Prostate gland (tissue), 2 donors: ENCODE measurements around the gene CEBPZ. TPM values are rescaled to one million over a fixed set of nuclear protein-coding genes. Genes with fewer than 3 reads are reported as not detected.

Experiments used
- DNase-seq: peaks from one replicate; pipeline ENCODE4 v3.0.0-alpha.2; 2019; ENCODE audit warnings: low spot score
- H3K27ac ChIP-seq, 2 donors: fragments of 200-600 bp; sonication (generic); 2 replicates each; pipeline ENCODE4 v1.5.1; 2017 to 2019
- H3K27me3 ChIP-seq: fragments of 200-600 bp; sonication (generic); replicated peaks from 2 replicates; pipeline ENCODE4 v1.5.1; 2019; ENCODE audit not compliant: insufficient read depth
- H3K36me3 ChIP-seq, 2 donors: fragments of 200-600 bp; sonication (generic); 1 replicate in 1 of 2; 2 replicates in 1 of 2; pipeline versions ENCODE4 v1.5.1 to v1.8.1; 2017 to 2019
- H3K4me1 ChIP-seq: fragments of 200-600 bp; sonication (generic); replicated peaks from 2 replicates; pipeline ENCODE4 v1.5.1; 2019
- H3K4me3 ChIP-seq, 2 donors: fragments of 200-600 bp; sonication (generic); 2 replicates each; pipeline ENCODE4 v1.5.1; 2017 to 2019
- H3K9me3 ChIP-seq: fragments of 200-600 bp; sonication (generic); 2 replicates; pipeline ENCODE4 v1.5.1; 2017
- POLR2A ChIP-seq: fragments of 450-650 bp; IDR thresholded peaks from one replicate; pipeline ENCODE4 v1.6.1; 2016; ENCODE audit warnings: antibody characterized with exemption, mild to moderate bottlenecking
- POLR2AphosphoS5 ChIP-seq: sonication (generic); formaldehyde crosslinking; IDR thresholded peaks from one replicate; pipeline ENCODE4 v1.6.1; 2017; ENCODE audit warnings: antibody characterized with exemption
- WGBS: methylation state at CpG from one replicate; pipeline ENCODE4 v1.1.5; 2018; 5-methylcytosine and 5-hydroxymethylcytosine counted together
- intact Hi-C: fragments of 100-400 bp; cut with DNase I; formaldehyde crosslinking; loops from one replicate; pipeline ENCODE4 v1.14.2; 2022
- total RNA-seq, 2 donors: library from RNA; depleted of rRNA; stranded (reverse); fragments of >200 nt; gene quantifications; one replicate each; pipeline ENCODE4 v1.1.0, GENCODE V29; 2016
- TF ChIP-seq, protein P1 (sequence below), 4 experiments: fragments of 200-600 bp in 2 of 4; fragments of 450-650 bp in 2 of 4; sonication (generic) in 2 of 4; IDR thresholded peaks; 1 replicate in 3 of 4; 2 replicates in 1 of 4; pipeline ENCODE4 v1.5.1; 2016 to 2019; ENCODE audit warnings: antibody characterized with exemption in 4 of 4, mild to moderate bottlenecking in 2 of 4, moderate library complexity in 2 of 4

CEBPZ gene
- total RNA-seq = 10 to 100 TPM; 27.5 to 35.4 TPM

DNA sequence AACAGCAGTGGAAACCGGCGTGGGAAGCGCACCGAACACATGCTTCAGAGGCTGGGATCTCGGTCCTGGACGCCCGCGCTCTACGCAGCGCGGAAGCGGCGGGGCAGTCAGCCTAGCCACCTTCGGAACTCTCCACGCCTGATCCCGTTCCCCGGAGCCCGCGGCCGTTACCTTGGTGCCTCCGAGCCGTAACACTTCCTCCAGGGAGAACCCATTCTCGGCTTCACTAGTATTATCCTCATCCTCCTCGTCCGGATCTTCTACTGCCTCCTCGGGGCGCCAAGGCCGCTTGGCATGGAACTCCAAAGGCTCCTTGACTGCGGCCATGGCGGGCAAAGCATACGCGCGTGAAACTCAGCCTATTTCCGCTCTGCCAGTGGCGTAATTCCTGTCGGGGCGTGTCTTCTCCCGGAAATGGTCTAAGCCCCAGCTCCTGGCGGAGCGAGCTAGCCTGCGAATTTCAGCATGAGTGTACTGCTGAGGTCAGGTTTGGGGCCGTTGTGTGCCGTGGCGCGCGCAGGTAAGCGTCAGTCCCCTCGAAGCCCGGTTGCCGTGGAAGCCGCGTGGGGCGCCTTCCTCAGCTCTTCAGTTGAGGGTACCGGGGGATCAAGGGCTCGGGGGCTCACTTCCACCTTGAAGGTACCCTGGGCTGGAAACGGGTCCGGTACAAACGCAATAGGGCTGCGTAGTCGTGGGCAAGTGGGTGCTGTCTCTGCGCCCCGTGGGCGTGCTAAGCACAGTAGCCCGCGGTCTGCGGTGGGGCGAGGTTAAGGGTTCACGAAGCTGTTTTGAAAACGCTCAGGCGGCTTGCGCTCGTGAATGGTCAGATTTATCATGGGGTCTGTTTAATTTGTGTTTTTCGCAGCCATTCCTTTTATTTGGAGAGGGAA lies at the start of gene CEBPZ, which contains the start of gene NDUFAF7:
CEBPZ (minus strand) TSS at position 356 of the 890 bp plus-strand sequence; CDS start at position 327, 29 bp downstream.
NDUFAF7 (plus strand) TSS at position 418 of the 890 bp plus-strand sequence; CDS start at position 466, 48 bp downstream.
- Histone ChIP-seq H3K4me1 (no peaks in the 10 kb centered on the region), H3K9me3 (no peaks in the 10 kb centered on the region), H3K36me3 (peaks cover 0 to 2% of the 10 kb centered on the region in 2 donors), H3K27me3 (no peaks in the 10 kb centered on the region), H3K4me3 (peak within 1 kb of the TSS; percentile 66 to 67), H3K27ac (peak within 1 kb of the TSS; percentile 87 to 89)
- DNase-seq = peak; percentile 91
- TF ChIP-seq POLR2AphosphoS5 = peak; percentile 93
- TF ChIP-seq, protein P1, sequence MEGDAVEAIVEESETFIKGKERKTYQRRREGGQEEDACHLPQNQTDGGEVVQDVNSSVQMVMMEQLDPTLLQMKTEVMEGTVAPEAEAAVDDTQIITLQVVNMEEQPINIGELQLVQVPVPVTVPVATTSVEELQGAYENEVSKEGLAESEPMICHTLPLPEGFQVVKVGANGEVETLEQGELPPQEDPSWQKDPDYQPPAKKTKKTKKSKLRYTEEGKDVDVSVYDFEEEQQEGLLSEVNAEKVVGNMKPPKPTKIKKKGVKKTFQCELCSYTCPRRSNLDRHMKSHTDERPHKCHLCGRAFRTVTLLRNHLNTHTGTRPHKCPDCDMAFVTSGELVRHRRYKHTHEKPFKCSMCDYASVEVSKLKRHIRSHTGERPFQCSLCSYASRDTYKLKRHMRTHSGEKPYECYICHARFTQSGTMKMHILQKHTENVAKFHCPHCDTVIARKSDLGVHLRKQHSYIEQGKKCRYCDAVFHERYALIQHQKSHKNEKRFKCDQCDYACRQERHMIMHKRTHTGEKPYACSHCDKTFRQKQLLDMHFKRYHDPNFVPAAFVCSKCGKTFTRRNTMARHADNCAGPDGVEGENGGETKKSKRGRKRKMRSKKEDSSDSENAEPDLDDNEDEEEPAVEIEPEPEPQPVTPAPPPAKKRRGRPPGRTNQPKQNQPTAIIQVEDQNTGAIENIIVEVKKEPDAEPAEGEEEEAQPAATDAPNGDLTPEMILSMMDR (IDR thresholded peaks at IDR 0.05) = peak in 1 of 4 experiments; percentile 20
- TF ChIP-seq POLR2A = peak; percentile 78
- intact Hi-C loops = loop anchor here (5.0 kb wide), 1 partner anchor 74 kb away; the partner anchor contains the start of gene EIF2AK2
- WGBS = 0% methylated on average over 69 of the region's 73 CpGs

GRCh38 chr2:37276291-37276690 lies 44.9 kb upstream of the CEBPZ start:
- H3K4me1 ChIP-seq = no peaks in the 10 kb centered on the region
- H3K9me3 ChIP-seq = no peaks in the 10 kb centered on the region
- intact Hi-C loops = no loop called here
- WGBS = 87% methylated on average over 2 of the region's 2 CpGs
- no peak overlapping the region for H3K27ac ChIP-seq
- no peak for DNase-seq
- TF ChIP-seq, protein P1 (IDR thresholded peaks at IDR 0.05) = no peak
- peaks cover 0 to 11% of the 10 kb centered on the region in 2 donors for H3K36me3 ChIP-seq
- H3K27me3 ChIP-seq = no peaks in the 10 kb centered on the region
- H3K4me3 ChIP-seq = no peak overlapping the region

- Histone ChIP-seq H3K4me3 (no peak overlapping the region), H3K27ac (no peak overlapping the region), H3K9me3 (no peaks in the 10 kb centered on the region), H3K36me3 (peaks cover 0 to 11% of the 10 kb centered on the region in 2 donors), H3K27me3 (no peaks in the 10 kb centered on the region), H3K4me1 (no peaks in the 10 kb centered on the region)
- no peak for DNase-seq
- 73% methylated on average over 6 of the region's 6 CpGs for WGBS
- intact Hi-C loops = no loop called here
- TF ChIP-seq, protein P1 (IDR thresholded peaks at IDR 0.05) = no peak
- TF ChIP-seq POLR2AphosphoS5 (no peak), POLR2A (no peak)
These were observed 43.1 kb upstream of the CEBPZ start for GRCh38 chr2:37274359-37274965.

DNA sequence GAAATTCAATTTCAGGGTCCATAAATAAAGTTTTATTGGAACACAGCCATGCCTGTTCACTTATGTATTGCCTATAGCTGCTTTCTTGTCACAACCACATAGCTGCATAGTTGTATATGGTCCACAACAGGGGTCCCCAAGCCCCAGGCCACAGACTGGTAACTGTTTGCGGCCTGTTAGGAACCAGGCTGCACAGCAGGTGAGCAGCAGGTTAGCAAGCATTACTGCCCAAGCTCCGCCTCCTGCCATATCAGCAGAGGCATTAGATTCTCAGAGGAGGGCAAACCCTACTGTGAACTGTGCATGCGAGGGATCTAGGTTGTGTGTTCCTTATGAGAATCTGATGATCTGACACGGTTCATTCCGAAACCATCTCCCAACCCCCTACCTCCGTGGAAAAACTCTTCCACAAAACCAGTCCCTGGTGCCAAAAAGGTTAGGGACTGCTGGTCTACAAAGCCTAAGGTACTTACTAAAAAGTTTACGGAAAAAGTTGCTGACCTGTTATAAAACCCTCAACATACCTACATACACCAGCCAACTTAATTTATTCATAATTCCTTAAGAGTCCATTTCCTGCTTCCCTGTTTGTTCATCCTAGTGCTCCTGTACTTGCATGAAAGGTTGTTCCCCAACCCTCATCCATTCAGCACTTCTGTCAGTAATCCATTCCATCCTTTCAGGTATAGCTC lies 40.1 kb upstream of the CEBPZ start:
- 89% methylated on average over 7 of the region's 7 CpGs for WGBS
- Histone ChIP-seq H3K4me3 (no peak overlapping the region), H3K9me3 (no peaks in the 10 kb centered on the region), H3K36me3 (peaks cover 0 to 11% of the 10 kb centered on the region in 2 donors), H3K4me1 (no peaks in the 10 kb centered on the region), H3K27ac (no peak overlapping the region), H3K27me3 (no peaks in the 10 kb centered on the region)
- intact Hi-C loops = no loop called here
- DNase-seq = no peak
- TF ChIP-seq, protein P1 (IDR thresholded peaks at IDR 0.05) = no peak
